Astrocyte of the cerebellum (primary cell): ENCODE results near the gene FIBIN.
"Not testable (repeated sequence)": the region's sequence is repeated elsewhere in the genome, so short reads cannot be mapped to it uniquely, and the experiment has no call there.

Experiments
- DNase-seq: peaks from one replicate; pipeline ENCODE4 v3.0.0-alpha.2; 2011; ENCODE audit warnings: low read depth
- H3K4me3 ChIP-seq: 2 replicates; pipeline ENCODE4 v1.5.1; 2011; ENCODE audit warnings: mild to moderate bottlenecking, low read depth, low read length, moderate library complexity
- CTCF ChIP-seq: IDR thresholded peaks from 2 replicates; pipeline ENCODE4 v1.5.1; 2012; ENCODE audit warnings: low read length, low read depth, moderate library complexity, mild to moderate bottlenecking; ENCODE audit errors: missing control alignments
- in situ Hi-C: cut with HindIII; loops from 2 replicates; pipeline ENCODE4 v1.10.0; 2017; ENCODE audit warnings: low sequenced_read_pairs

FIBIN gene

GRCh38 chr11:26960281-26960680 is 33.6 kb upstream of the FIBIN start:
- no peak overlapping the region for H3K4me3 ChIP-seq
- TF ChIP-seq CTCF: no peak
- no peak for DNase-seq
- in situ Hi-C loops: no loop called here

GRCh38 chr11:26963764-26964163 is 30.1 kb upstream of the FIBIN start:
- in situ Hi-C loops: no loop called here
- TF ChIP-seq CTCF: no peak

GRCh38 chr11:26964339-26964738 is 29.6 kb upstream of the FIBIN start:
- in situ Hi-C loops: no loop called here
- DNase-seq: no peak
- H3K4me3 ChIP-seq: no peak overlapping the region
- no peak for TF ChIP-seq CTCF

More at GRCh38 chr11:26963764-26964163, 30.1 kb upstream of the FIBIN start:
- DNase-seq: no peak
- H3K4me3 ChIP-seq: no peak overlapping the region

GRCh38 chr11:26964847-26965485 is 28.9 kb upstream of the FIBIN start:
- H3K4me3 ChIP-seq, DNase-seq, in situ Hi-C loops: not testable (repeated sequence)

GRCh38 chr11:26971961-26972360 is 22.0 kb upstream of the FIBIN start:
- in situ Hi-C loops: no loop called here
- no peak overlapping the region for H3K4me3 ChIP-seq
- TF ChIP-seq CTCF: no peak
- no peak for DNase-seq

- in situ Hi-C loops: no loop called here
- H3K4me3 ChIP-seq: no peak overlapping the region
These were observed 19.7 kb upstream of the FIBIN start for GRCh38 chr11:26974069-26974783.

More at GRCh38 chr11:26974069-26974783, 19.7 kb upstream of the FIBIN start:
- TF ChIP-seq CTCF: no peak
- no peak for DNase-seq
